ENCODE measurements around the gene ALMS1. TPM values are rescaled to one million over a fixed set of nuclear protein-coding genes. Genes with fewer than 3 reads are reported as not detected.
A peak's percentile ranks its signal among the peaks of the same experiment; 100 is the strongest.

The ALMS1 gene
- total RNA-seq, 2 experiments from 2014 or later = 20.4 to 22.7 TPM

DNA sequence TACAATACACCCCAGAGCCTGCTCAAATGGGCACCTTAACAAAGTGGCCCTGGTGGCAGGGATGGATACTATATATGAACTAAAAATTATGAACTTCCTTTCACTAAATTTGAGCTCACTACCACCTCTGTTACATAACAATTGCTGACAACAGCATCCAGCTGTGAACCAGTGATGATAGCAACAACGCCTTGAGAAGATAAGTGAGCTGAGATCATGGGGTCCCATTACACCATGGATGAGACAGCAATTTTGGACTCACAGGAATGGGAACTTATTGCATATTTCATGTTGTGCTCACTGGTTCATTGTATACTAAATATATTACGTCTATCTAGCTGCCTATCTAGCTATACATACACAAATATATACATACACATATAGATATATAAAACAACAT, 16.9 kb upstream of the ALMS1 start:
- intact Hi-C loops (cut with micrococcal nuclease) = no loop called here
- CTCF ChIA-PET = interaction anchor here (0.6 kb wide), 1 partner anchor 35 kb away, joined by 4 read pairs; no protein-coding TSS in a partner anchor

DNA sequence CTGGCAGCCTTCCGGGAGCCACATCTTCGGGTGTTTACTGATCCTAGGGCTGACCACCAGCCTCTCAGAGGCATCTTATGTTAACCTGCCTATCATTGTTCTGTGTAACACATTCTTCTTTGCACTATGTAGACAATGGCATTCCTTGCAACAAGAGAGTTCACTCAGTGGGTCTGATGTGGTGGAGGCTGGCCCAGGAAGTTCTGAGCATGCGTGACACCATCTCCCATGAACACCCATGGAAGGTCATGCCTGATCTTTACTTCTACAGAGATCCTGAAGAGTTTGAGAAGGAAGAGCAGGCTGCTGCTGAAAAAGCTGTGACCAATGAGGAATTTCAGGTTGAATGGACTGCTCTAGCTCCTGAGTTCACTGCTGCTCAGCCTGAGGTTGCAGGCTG, 15.3 kb upstream of the ALMS1 start:
- DNase-seq = no peak
- Mint-ChIP-seq H3K4me1 (ENCODE audit: low read depth) (no peaks in the 10 kb centered on the region), H3K4me3 (no peak overlapping the region), H3K36me3 (no peaks in the 10 kb centered on the region), H3K9me3 (peaks cover 2% of the 10 kb centered on the region), H3K27ac (no peak overlapping the region), H3K27me3 (peaks cover 4% of the 10 kb centered on the region)
- intact Hi-C loops (cut with micrococcal nuclease) = no loop called here
- ChIA-PET CTCF (no interaction called here), POLR2A (no interaction called here)

More for the DNA sequence above, 16.9 kb upstream of the ALMS1 start:
- H3K4me3 Mint-ChIP-seq = no peak overlapping the region
- no peak for DNase-seq
- H3K27ac Mint-ChIP-seq = no peak overlapping the region
- no peaks in the 10 kb centered on the region for H3K4me1 Mint-ChIP-seq (ENCODE audit: low read depth)
- no peaks in the 10 kb centered on the region for H3K36me3 Mint-ChIP-seq
- POLR2A ChIA-PET = no interaction called here
- H3K27me3 Mint-ChIP-seq = no peaks in the 10 kb centered on the region
- peaks cover 2% of the 10 kb centered on the region for H3K9me3 Mint-ChIP-seq

DNA sequence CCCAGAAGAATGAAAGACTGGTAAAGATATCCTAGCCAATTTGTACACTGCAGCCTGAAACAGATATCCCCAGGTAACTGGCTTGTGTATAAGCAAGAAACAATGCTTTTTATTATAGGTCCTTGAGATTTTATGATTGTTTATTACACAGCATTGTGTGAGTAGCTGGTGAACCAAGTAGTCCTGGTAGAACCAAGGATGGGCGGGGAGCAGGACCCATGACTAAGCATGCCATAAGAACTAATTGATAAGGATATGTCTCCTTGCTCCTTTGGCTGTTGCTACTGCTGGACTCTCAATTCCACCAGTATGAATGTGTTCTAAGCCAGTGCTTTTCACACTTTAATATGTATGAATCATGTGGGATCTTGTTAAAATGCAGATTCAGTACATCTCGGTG, 12.3 kb upstream of the ALMS1 start:
- intact Hi-C loops (cut with micrococcal nuclease) = no loop called here
- H3K4me1 Mint-ChIP-seq (ENCODE audit: low read depth) = no peaks in the 10 kb centered on the region
- CTCF ChIA-PET = no interaction called here

DNA sequence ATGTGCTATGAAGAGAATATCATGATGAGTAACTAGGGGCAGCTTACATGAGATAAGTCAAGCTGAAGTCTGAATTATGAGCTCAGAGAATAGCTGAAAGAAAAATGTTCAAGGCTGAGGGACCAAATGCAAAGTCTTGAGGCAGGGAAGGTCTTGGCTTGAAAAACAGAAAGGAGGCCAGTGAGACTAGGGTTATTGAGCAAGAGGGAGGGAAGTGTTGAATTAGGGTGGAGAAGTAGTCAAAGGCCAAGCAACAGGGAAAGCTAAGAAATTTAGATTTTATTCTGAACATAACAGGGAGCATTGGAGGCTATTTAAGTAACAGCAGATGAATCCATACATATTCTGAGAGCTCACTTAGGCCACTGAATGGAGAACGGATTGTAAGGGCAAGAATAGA, 11.4 kb upstream of the ALMS1 start:
- POLR2A ChIA-PET = no interaction called here
- Mint-ChIP-seq H3K36me3 (no peaks in the 10 kb centered on the region), H3K9me3 (peaks cover 6% of the 10 kb centered on the region), H3K27ac (no peak overlapping the region), H3K4me3 (no peak overlapping the region), H3K27me3 (peaks cover 12% of the 10 kb centered on the region), H3K4me1 (ENCODE audit: low read depth) (no peaks in the 10 kb centered on the region)
- intact Hi-C loops (cut with micrococcal nuclease) = no loop called here
- no peak for DNase-seq
- CTCF ChIA-PET = interaction anchor here (0.7 kb wide), 1 partner anchor 82 kb away, joined by 3 read pairs; no protein-coding TSS in a partner anchor

More for the DNA sequence above, 12.3 kb upstream of the ALMS1 start:
- Mint-ChIP-seq H3K36me3 (no peaks in the 10 kb centered on the region), H3K27ac (no peak overlapping the region), H3K9me3 (peaks cover 6% of the 10 kb centered on the region), H3K27me3 (peaks cover 12% of the 10 kb centered on the region), H3K4me3 (no peak overlapping the region)
- POLR2A ChIA-PET = no interaction called here
- no peak for DNase-seq

DNA sequence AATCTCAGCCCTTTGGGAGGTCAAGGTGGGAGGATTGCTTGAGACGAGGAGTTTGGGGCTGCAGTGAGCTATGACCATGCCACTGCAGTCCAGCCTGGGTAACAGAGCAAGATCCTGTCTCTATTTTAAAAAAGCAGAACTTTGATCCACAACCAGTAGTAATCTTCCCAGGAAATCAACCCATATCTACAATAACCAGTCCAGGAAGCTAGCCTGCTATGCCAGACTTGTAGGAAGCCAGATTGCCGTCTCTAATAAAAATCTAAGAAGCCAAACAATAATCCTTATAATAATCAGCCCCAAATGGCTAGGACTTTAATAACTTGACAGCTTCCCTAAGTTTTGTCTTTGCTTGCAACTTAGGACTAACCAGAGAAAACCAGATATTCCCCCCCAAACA, 9.0 kb upstream of the ALMS1 start:
- H3K27ac Mint-ChIP-seq = no peak overlapping the region
- ChIA-PET POLR2A (no interaction called here), CTCF (interaction anchor here (0.9 kb wide), 1 partner anchor 87 kb away, joined by 4 read pairs; no protein-coding TSS in a partner anchor)
- H3K9me3 Mint-ChIP-seq = peaks cover 6% of the 10 kb centered on the region
- intact Hi-C loops (cut with micrococcal nuclease) = no loop called here
- H3K36me3 Mint-ChIP-seq = no peaks in the 10 kb centered on the region
- H3K27me3 Mint-ChIP-seq = peaks cover 12% of the 10 kb centered on the region
- no peak overlapping the region for H3K4me3 Mint-ChIP-seq
- no peak for DNase-seq
- no peaks in the 10 kb centered on the region for H3K4me1 Mint-ChIP-seq (ENCODE audit: low read depth)

DNA sequence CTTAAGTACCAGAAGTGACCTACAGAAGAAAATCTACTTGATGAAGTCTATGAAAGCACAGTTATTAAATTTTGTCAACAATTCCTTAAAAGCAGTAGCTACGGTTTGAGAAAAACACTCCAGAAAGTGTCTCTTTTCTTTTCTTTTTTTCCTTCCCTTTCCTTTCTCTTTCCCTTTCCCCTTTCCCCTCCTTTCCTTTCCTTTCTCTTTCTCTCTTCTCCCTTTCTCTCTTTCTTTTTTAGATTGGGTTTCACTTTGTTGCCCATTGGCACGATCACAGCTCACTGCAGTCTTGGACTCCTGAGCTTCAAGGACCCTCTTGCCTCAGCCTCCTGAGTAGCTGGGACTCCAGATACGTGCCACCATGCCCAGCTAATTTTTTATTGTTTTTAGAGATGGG, 2.6 kb upstream of the ALMS1 start:
- no peak overlapping the region for H3K27ac Mint-ChIP-seq
- no peak overlapping the region for H3K4me3 Mint-ChIP-seq
- H3K36me3 Mint-ChIP-seq = no peaks in the 10 kb centered on the region
- intact Hi-C loops (cut with micrococcal nuclease) = loop anchor here (10.0 kb wide), 1 partner anchor 352 kb away; the partner anchor contains the start of gene TPRKB
- no peak for DNase-seq
- POLR2A ChIA-PET = no interaction called here
- H3K4me1 Mint-ChIP-seq (ENCODE audit: low read depth) = peaks cover 18% of the 10 kb centered on the region
- H3K9me3 Mint-ChIP-seq = no peaks in the 10 kb centered on the region
- H3K27me3 Mint-ChIP-seq = no peaks in the 10 kb centered on the region
- CTCF ChIA-PET = interaction anchor here (0.7 kb wide), 1 partner anchor 171 kb away, joined by 3 read pairs; no protein-coding TSS in a partner anchor

DNA sequence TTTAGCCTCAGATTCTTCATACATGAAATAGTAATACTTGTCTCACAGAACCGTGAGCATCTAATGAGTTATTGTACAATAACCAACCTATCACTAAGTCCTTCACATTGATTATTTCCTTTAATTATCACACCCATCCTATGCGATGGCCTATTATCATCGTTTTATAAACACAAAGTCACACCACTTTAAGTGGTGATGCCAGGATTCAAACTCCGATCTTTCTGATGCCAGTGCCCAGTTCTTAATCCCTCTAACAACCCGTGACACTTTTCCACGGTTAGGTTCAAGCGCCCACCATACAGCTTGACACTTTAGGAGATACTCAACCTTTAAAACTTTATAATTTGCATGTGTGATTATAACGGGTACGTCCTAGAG, 523 bp upstream of the ALMS1 start:
- H3K4me1 Mint-ChIP-seq (ENCODE audit: low read depth) = peaks cover 26% of the 10 kb centered on the region
- H3K9me3 Mint-ChIP-seq = no peaks in the 10 kb centered on the region
- ChIA-PET POLR2A (interaction anchor here (1.4 to 2.8 kb wide), 3 partner anchors 92 to 151 kb away, joined by 3 to 14 read pairs (median 6); partner anchors contain the start of genes CCT7, EGR4 and PRADC1), CTCF (interaction anchor here (1.3 to 2.4 kb wide), 3 partner anchors 92 to 172 kb away, joined by 5 to 6 read pairs (median 6); partner anchors contain the start of gene EGR4)
- no peaks in the 10 kb centered on the region for H3K36me3 Mint-ChIP-seq
- H3K27me3 Mint-ChIP-seq = no peaks in the 10 kb centered on the region
- peak overlapping the region; percentile 92 for H3K4me3 Mint-ChIP-seq
- peak overlapping the region; percentile 82 for H3K27ac Mint-ChIP-seq
- intact Hi-C loops (cut with micrococcal nuclease) = loop anchor here (1.0 to 10.0 kb wide), 4 partner anchors 92 to 350 kb away; partner anchors contain the start of genes EGR4, PRADC1, SFXN5 and TPRKB
- DNase-seq = no peak

DNA sequence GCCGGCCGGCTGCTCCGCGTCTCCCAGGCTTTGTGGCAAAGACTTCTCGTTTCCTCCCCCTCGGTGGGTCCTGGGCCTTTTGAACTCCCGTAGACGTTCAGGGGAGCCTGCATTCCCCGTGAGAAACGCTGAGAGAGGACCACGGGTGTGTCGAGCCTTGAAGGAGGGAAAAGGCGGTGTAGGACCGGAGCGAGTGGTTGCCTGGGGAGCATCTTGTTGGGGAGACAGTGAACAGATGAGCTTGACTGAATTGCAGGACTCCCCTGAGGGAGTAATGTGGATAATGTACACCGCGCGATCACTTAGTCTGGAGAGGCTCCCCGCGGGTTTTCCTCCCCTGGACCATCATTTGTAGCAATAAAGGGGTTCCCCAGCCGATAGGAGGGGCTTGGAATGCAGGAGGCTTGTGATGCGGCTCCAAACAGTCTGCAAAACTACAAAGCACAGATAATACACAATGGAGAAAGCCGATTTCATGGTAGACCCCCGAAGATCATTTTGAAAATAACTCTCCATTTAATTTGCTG, 769 bp downstream of the ALMS1 start:
- peak overlapping the region; percentile 82 for H3K27ac Mint-ChIP-seq
- POLR2A ChIA-PET = interaction anchor here (0.6 to 2.8 kb wide), 4 partner anchors 93 to 152 kb away, joined by 3 to 14 read pairs (median 4); partner anchors contain the start of genes CCT7, EGR4 and PRADC1
- no peaks in the 10 kb centered on the region for H3K27me3 Mint-ChIP-seq
- peaks cover 26% of the 10 kb centered on the region for H3K4me1 Mint-ChIP-seq (ENCODE audit: low read depth)
- H3K4me3 Mint-ChIP-seq = peak overlapping the region; percentile 92
- no peak for DNase-seq
- intact Hi-C loops (cut with micrococcal nuclease) = loop anchor here (2.0 to 10.0 kb wide), 2 partner anchors 102 to 348 kb away; partner anchors contain the start of genes FBXO41 and TPRKB
- CTCF ChIA-PET = interaction anchor here (1.3 to 2.4 kb wide), 3 partner anchors 93 to 174 kb away, joined by 5 to 6 read pairs (median 6); partner anchors contain the start of gene EGR4
- H3K36me3 Mint-ChIP-seq = peaks cover 2% of the 10 kb centered on the region
- no peaks in the 10 kb centered on the region for H3K9me3 Mint-ChIP-seq

DNA sequence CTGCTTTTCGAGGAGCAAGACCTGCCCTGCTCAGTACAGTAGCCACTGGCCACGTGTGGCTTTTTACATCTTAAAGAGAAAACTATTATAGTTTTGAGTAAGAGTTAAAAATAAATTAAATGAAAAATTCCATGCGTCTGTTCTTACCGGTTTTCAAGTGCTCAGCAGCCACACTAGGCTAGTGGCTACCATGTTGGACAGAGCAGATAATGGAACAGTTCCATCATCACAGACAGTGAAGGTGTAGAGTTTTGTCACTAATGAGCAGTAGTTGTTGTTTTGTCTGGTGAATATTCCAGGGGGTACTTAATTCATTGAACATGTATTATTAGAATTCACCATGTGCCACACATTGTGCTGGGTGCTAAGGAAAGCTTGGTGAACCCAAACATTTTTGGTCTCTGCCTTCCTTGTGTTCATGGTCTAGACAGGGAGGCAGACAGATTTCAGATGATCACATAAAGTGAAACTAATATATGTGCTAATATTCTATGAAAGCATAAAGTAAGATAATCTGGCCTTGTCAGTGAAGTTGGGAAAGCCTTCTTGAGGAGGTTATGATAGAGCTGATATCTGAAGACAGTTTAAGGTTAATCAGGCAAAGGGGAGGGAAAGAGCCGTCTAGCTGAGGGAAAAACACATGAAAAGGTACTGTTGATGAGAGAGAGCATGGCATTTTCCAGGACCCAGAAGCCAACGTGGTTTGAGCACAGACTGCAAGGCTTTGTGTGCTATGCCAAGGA, 1.4 kb downstream of the ALMS1 start:
- peaks cover 31% of the 10 kb centered on the region for H3K4me1 Mint-ChIP-seq (ENCODE audit: low read depth)
- peaks cover 4% of the 10 kb centered on the region for H3K36me3 Mint-ChIP-seq
- CTCF ChIA-PET = interaction anchor here (0.7 to 2.4 kb wide), 2 partner anchors 94 to 174 kb away, joined by 3 to 6 read pairs; partner anchors contain the start of gene EGR4
- intact Hi-C loops (cut with micrococcal nuclease) = loop anchor here (2.0 to 10.0 kb wide), 2 partner anchors 102 to 348 kb away; partner anchors contain the start of genes FBXO41 and TPRKB
- H3K4me3 Mint-ChIP-seq = peak overlapping the region; percentile 92
- no peaks in the 10 kb centered on the region for H3K27me3 Mint-ChIP-seq
- POLR2A ChIA-PET = interaction anchor here (2.6 to 2.8 kb wide), 2 partner anchors 94 to 153 kb away, joined by 6 to 14 read pairs; partner anchors contain the start of genes CCT7, EGR4 and PRADC1
- H3K9me3 Mint-ChIP-seq = no peaks in the 10 kb centered on the region
- no peak for DNase-seq
- peak overlapping the region; percentile 82 for H3K27ac Mint-ChIP-seq

DNA sequence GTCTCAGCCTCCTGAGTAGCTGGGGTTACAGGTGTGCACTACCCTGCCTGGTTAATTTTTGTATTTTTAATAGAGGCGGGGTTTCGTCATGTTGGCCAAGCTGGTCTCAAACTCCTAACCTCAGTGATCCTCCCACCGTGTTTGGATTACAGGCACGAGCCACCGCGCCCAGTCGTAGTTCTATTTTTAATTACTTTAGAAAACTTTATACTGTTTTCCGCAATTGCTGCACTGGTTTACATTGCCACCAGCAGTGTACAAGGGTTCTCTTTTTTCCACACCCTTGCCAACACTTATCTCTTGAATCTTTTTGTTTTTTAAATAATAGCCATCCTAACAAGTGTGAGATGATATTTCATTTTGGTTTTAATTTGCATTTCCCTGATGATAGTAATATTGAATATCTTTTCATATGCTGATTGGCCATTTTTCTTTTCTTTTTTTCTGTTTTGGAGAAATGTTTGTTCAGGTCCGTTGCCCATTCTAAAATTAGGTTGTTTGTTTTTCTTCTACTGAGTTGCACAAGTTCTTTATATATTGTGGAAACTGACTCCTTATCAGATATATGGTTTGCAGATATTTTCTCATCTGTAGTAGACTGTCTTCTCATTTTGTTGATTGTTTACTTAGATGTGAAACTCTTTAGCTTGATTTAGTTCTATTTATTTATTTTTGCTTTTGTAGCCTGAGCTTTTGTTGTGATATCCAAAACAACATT, 16.9 kb downstream of the ALMS1 start:
- Mint-ChIP-seq H3K27me3 (no peaks in the 10 kb centered on the region), H3K27ac (no peak overlapping the region), H3K36me3 (peaks cover 55% of the 10 kb centered on the region), H3K4me3 (no peak overlapping the region), H3K4me1 (ENCODE audit: low read depth) (peaks cover 11% of the 10 kb centered on the region), H3K9me3 (peaks cover 42% of the 10 kb centered on the region)
- ChIA-PET POLR2A (no interaction called here), CTCF (no interaction called here)
- DNase-seq = no peak
- intact Hi-C loops (cut with micrococcal nuclease) = no loop called here

DNA sequence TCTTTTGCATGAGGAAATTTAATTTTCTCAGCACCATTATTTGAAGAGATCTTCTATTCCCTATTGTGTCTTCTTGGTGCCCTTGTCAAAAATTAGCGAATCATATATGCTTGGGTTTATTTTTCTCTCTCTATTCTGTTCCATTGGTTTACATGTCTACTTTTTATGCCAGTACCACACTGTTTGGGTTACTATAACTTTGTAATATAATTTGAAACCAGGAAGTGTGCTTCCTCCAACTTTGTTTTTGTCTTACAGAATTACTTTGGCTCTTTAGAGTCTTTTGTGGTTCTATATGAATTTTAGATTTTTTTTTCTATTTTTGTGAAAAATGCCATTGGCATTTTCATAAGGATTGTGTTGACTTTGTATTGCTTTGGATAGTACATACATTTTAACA, 17.6 kb downstream of the ALMS1 start:
- intact Hi-C loops (cut with micrococcal nuclease) = no loop called here
- CTCF ChIA-PET = no interaction called here
- Mint-ChIP-seq H3K9me3 (peaks cover 38% of the 10 kb centered on the region), H3K4me1 (ENCODE audit: low read depth) (peaks cover 12% of the 10 kb centered on the region), H3K36me3 (peaks cover 50% of the 10 kb centered on the region), H3K27ac (no peak overlapping the region), H3K4me3 (no peak overlapping the region), H3K27me3 (no peaks in the 10 kb centered on the region)
- POLR2A ChIA-PET = no interaction called here
- no peak for DNase-seq

DNA sequence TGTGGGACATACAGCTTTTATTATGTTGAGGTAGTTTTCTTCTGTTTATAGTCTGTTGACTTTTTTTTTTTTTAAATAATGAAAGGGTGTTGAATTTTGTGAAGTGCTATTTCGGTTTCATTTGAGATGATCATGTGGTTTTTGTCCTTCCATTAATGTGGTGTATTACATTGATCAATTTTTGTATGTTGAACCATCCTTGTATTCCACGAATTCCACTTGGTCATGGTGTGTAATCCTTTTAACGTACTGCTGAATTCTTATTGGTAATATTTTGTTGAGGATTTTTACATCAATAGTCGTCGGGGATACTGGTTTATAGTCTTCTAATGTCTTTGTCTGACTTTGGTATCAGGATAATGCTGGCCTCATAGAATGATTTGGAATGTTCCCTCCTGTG, 18.8 kb downstream of the ALMS1 start:
- H3K27me3 Mint-ChIP-seq = no peaks in the 10 kb centered on the region
- CTCF ChIA-PET = interaction anchor here (0.6 kb wide), 1 partner anchor 36 kb away, joined by 4 read pairs; no protein-coding TSS in a partner anchor
- POLR2A ChIA-PET = no interaction called here
- H3K27ac Mint-ChIP-seq = no peak overlapping the region
- no peak overlapping the region for H3K4me3 Mint-ChIP-seq
- intact Hi-C loops (cut with micrococcal nuclease) = no loop called here
- peaks cover 12% of the 10 kb centered on the region for H3K4me1 Mint-ChIP-seq (ENCODE audit: low read depth)
- peaks cover 31% of the 10 kb centered on the region for H3K9me3 Mint-ChIP-seq
- H3K36me3 Mint-ChIP-seq = peaks cover 47% of the 10 kb centered on the region
- no peak for DNase-seq

All from activated CD4-positive, alpha-beta memory T cell treated with anti-CD3 and anti-CD28 coated beads for 36 hours (primary cell).